SU-DHL-6 (cell line): Measurements from ENCODE around the gene ASTN1.

Experiments
- H2AFZ ChIP-seq: fragments of 200-600 bp; sonication (generic); 2 replicates; pipeline ENCODE4 v1.6.1; 2014; ENCODE audit warnings: low read depth, mild to moderate bottlenecking, moderate library complexity, mixed read lengths, antibody characterized with exemption, low read length; ENCODE audit not compliant: severe bottlenecking
- H3F3A ChIP-seq: fragments of 200-600 bp; shearing (Covaris generic); 2 replicates; pipeline ENCODE4 v1.6.0; 2016; ENCODE audit warnings: antibody characterized with exemption, mild to moderate bottlenecking; ENCODE audit not compliant: insufficient read depth
- H3K27ac ChIP-seq: fragments of 200-600 bp; sonication (generic); 2 replicates; pipeline ENCODE4 v1.5.1; 2016; ENCODE audit warnings: low read depth, mild to moderate bottlenecking, low read length, moderate library complexity, mixed read lengths
- H3K27me3 ChIP-seq: fragments of 200-600 bp; sonication (generic), shearing (Covaris generic); 2 replicates; pipeline ENCODE4 v1.6.0; 2014; ENCODE audit warnings: mild to moderate bottlenecking, low read length
- H3K36me3 ChIP-seq: fragments of 200-600 bp; sonication (generic); 2 replicates; pipeline ENCODE4 v1.6.1; 2014; ENCODE audit warnings: mild to moderate bottlenecking, low read length, mixed read lengths
- H3K4me2 ChIP-seq: fragments of 300-600, 200-600 bp; shearing (Covaris generic), sonication (generic); 2 replicates; pipeline ENCODE4 v1.6.0; 2014; ENCODE audit warnings: low read length, low read depth, mild to moderate bottlenecking; ENCODE audit not compliant: poor library complexity, severe bottlenecking
- H3K4me3 ChIP-seq: fragments of 200-600 bp; sonication (generic); 2 replicates; pipeline ENCODE4 v1.5.1; 2014; ENCODE audit warnings: antibody characterized with exemption, low read length, mild to moderate bottlenecking, mixed read lengths; ENCODE audit not compliant: insufficient read depth, poor library complexity, severe bottlenecking
- H3K79me2 ChIP-seq: fragments of 200-600 bp; sonication (generic); 2 replicates; pipeline ENCODE4 v1.6.1; 2014; ENCODE audit warnings: mild to moderate bottlenecking, low read length, moderate library complexity; ENCODE audit not compliant: insufficient read depth
- H3K9ac ChIP-seq: fragments of 200-600 bp; sonication (generic); 2 replicates; pipeline ENCODE4 v1.7.0; 2014; ENCODE audit warnings: mild to moderate bottlenecking, low read length
- H3K9me2 ChIP-seq: fragments of 200-600 bp; sonication (generic); replicated peaks from 2 replicates; pipeline ENCODE4 v1.6.1; 2014; ENCODE audit warnings: low read length; ENCODE audit not compliant: insufficient read depth
- H3K9me3 ChIP-seq: fragments of 200-600 bp; sonication (generic); 2 replicates; pipeline ENCODE4 v1.6.1; 2014; ENCODE audit warnings: low read length, mixed read lengths; ENCODE audit not compliant: insufficient read depth
- H4K20me1 ChIP-seq: fragments of 200-600 bp; sonication (generic); 2 replicates; pipeline ENCODE4 v1.6.1; 2014; ENCODE audit warnings: low read depth, mild to moderate bottlenecking, antibody characterized with exemption, low read length, moderate library complexity, mixed read lengths
- CTCF ChIP-seq: fragments of 200-600 bp; sonication (generic); IDR thresholded peaks from one replicate; pipeline ENCODE4 v1.5.1; 2017; ENCODE audit warnings: antibody characterized with exemption, mild to moderate bottlenecking, low read length, moderate library complexity; ENCODE audit not compliant: insufficient read depth, poor library complexity, severe bottlenecking
- EZH2phosphoT487 ChIP-seq: fragments of 200-600 bp; sonication (generic), shearing (Covaris generic); conservative IDR thresholded peaks from 2 replicates; pipeline ENCODE4 v1.6.1; 2018; ENCODE audit warnings: mild to moderate bottlenecking, antibody characterized with exemption, low read length, moderate library complexity, mixed read lengths

Gene ASTN1

GRCh38 chr1:176829261-176829660, 335.3 kb downstream of the ASTN1 start:
- Histone ChIP-seq H3F3A (no peaks in the 10 kb centered on the region), H3K4me2 (no peak overlapping the region), H3K4me3 (no peak overlapping the region), H3K27ac (no peak overlapping the region), H3K9me2 (no peaks in the 10 kb centered on the region), H4K20me1 (no peaks in the 10 kb centered on the region), H3K9ac (no peak overlapping the region), H3K27me3 (no peaks in the 10 kb centered on the region), H3K79me2 (no peaks in the 10 kb centered on the region), H3K36me3 (no peaks in the 10 kb centered on the region), H2AFZ (no peak overlapping the region), H3K9me3 (no peaks in the 10 kb centered on the region)
- TF ChIP-seq EZH2phosphoT487: no peak

- no peaks in the 10 kb centered on the region for H4K20me1 ChIP-seq
- no peaks in the 10 kb centered on the region for H3K9me3 ChIP-seq
- H3K9ac ChIP-seq: no peak overlapping the region
- no peak overlapping the region for H3K27ac ChIP-seq
- no peaks in the 10 kb centered on the region for H3K79me2 ChIP-seq
- no peak overlapping the region for H2AFZ ChIP-seq
- no peak overlapping the region for H3K4me2 ChIP-seq
- H3K27me3 ChIP-seq: no peaks in the 10 kb centered on the region
- no peaks in the 10 kb centered on the region for H3F3A ChIP-seq
- H3K4me3 ChIP-seq: no peak overlapping the region
- H3K36me3 ChIP-seq: no peaks in the 10 kb centered on the region
- no peaks in the 10 kb centered on the region for H3K9me2 ChIP-seq
- TF ChIP-seq EZH2phosphoT487: no peak
- TF ChIP-seq CTCF: no peak
Observed at GRCh38 chr1:176826265-176826664, 338.2 kb downstream of the ASTN1 start.

GRCh38 chr1:176820391-176821031, 344.0 kb downstream of the ASTN1 start:
- Histone ChIP-seq H4K20me1 (no peaks in the 10 kb centered on the region), H3K4me2 (no peak overlapping the region), H3K79me2 (no peaks in the 10 kb centered on the region), H3K36me3 (no peaks in the 10 kb centered on the region), H3K9ac (no peak overlapping the region), H3F3A (no peaks in the 10 kb centered on the region), H2AFZ (no peak overlapping the region), H3K9me3 (no peaks in the 10 kb centered on the region), H3K4me3 (no peak overlapping the region), H3K9me2 (no peaks in the 10 kb centered on the region), H3K27me3 (no peaks in the 10 kb centered on the region), H3K27ac (no peak overlapping the region)
- TF ChIP-seq EZH2phosphoT487 (no peak), CTCF (no peak)

GRCh38 chr1:176816232-176816631, 348.3 kb downstream of the ASTN1 start:
- Histone ChIP-seq H3K36me3 (no peaks in the 10 kb centered on the region), H3K27ac (no peak overlapping the region), H3K9me2 (no peaks in the 10 kb centered on the region), H4K20me1 (no peaks in the 10 kb centered on the region), H3K9ac (no peak overlapping the region), H3K9me3 (no peaks in the 10 kb centered on the region), H3K79me2 (no peaks in the 10 kb centered on the region), H3K27me3 (no peaks in the 10 kb centered on the region), H3F3A (no peaks in the 10 kb centered on the region), H3K4me3 (no peak overlapping the region), H3K4me2 (no peak overlapping the region), H2AFZ (no peak overlapping the region)
- TF ChIP-seq CTCF (no peak), EZH2phosphoT487 (no peak)
